ENCODE measurements around the gene OPN4. TPM values are rescaled to one million over a fixed set of nuclear protein-coding genes. Genes with fewer than 3 reads are reported as not detected.

The OPN4 gene
- total RNA-seq, 5 donors from 2014 or later (not counting 1 experiment from before 2014, with no cell fraction given) = not detected

GRCh38 chr10:86668297-86669165, 14.2 kb downstream of the OPN4 start, which contains the start of gene LDB3:
LDB3 (plus strand) TSS chr10:86668511; CDS start chr10:86668692, 181 bp downstream.
- WGBS (ENCODE audit: insufficient coverage) = 83% methylated on average over 20 of the region's 23 CpGs
- no peak for ATAC-seq (replicated peaks in 1 of 4)
- Histone ChIP-seq H3K4me3 (ENCODE audit: control insufficient read depth in 1 of 2, extremely low read depth in 1 of 2, low read length in 1 of 2) (no peak within 1 kb of the TSS), H3K9me3 (no peaks in the 10 kb centered on the region), H3K27me3 (replicated peaks in 1 of 2; ENCODE audit: control insufficient read depth in 2 of 2, extremely low read depth in 1 of 2, insufficient read depth in 2 of 2, low read length in 1 of 2) (peaks cover 0 to 3% of the 10 kb centered on the region in 2 experiments), H3K27ac (ENCODE audit: low read length) (no peak within 1 kb of the TSS), H3K36me3 (ENCODE audit: control insufficient read depth in 2 of 2, extremely low read depth in 1 of 2, insufficient read depth in 1 of 2, low read length in 1 of 2) (no peaks in the 10 kb centered on the region), H3K4me1 (ENCODE audit: control insufficient read depth in 1 of 2, extremely low read depth in 1 of 2, insufficient read depth in 2 of 2, low read length in 2 of 2) (no peaks in the 10 kb centered on the region)
- Mint-ChIP-seq H3K36me3 (no peaks in the 10 kb centered on the region), H3K4me3 (no peak within 1 kb of the TSS), H3K27ac (no peak within 1 kb of the TSS), H3K27me3 (peaks cover 0 to 3% of the 10 kb centered on the region in 2 donors), H3K9me3 (no peaks in the 10 kb centered on the region), H3K4me1 (no peaks in the 10 kb centered on the region)
- CTCF ChIA-PET = no interaction called here
- DNase-seq = no peak
- POLR2A ChIA-PET = no interaction called here

- peaks cover 0 to 3% of the 10 kb centered on the region in 2 donors for H3K27me3 Mint-ChIP-seq
- ChIA-PET POLR2A (no interaction called here), CTCF (no interaction called here)
- WGBS (ENCODE audit: insufficient coverage) = 38% methylated on average over 1 of the region's 8 CpGs
- H3K4me3 Mint-ChIP-seq = no peak overlapping the region
- Histone ChIP-seq H3K27me3 (replicated peaks in 1 of 2; ENCODE audit: control insufficient read depth in 2 of 2, extremely low read depth in 1 of 2, insufficient read depth in 2 of 2, low read length in 1 of 2) (peaks cover 0 to 3% of the 10 kb centered on the region in 2 experiments), H3K27ac (ENCODE audit: low read length) (no peak overlapping the region), H3K4me3 (ENCODE audit: control insufficient read depth in 1 of 2, extremely low read depth in 1 of 2, low read length in 1 of 2) (no peak overlapping the region), H3K36me3 (ENCODE audit: control insufficient read depth in 2 of 2, extremely low read depth in 1 of 2, insufficient read depth in 1 of 2, low read length in 1 of 2) (no peaks in the 10 kb centered on the region), H3K9me3 (no peaks in the 10 kb centered on the region), H3K4me1 (ENCODE audit: control insufficient read depth in 1 of 2, extremely low read depth in 1 of 2, insufficient read depth in 2 of 2, low read length in 2 of 2) (no peaks in the 10 kb centered on the region)
- no peak for ATAC-seq (replicated peaks in 1 of 4)
- H3K4me1 Mint-ChIP-seq = no peaks in the 10 kb centered on the region
- H3K27ac Mint-ChIP-seq = no peak overlapping the region
- no peaks in the 10 kb centered on the region for H3K9me3 Mint-ChIP-seq
- H3K36me3 Mint-ChIP-seq = no peaks in the 10 kb centered on the region
- DNase-seq = no peak
Observed at GRCh38 chr10:86670290-86670811, 16.0 kb downstream of the OPN4 start.

- H3K4me1 Mint-ChIP-seq = no peaks in the 10 kb centered on the region
- Histone ChIP-seq H3K27me3 (replicated peaks in 1 of 2; ENCODE audit: control insufficient read depth in 2 of 2, extremely low read depth in 1 of 2, insufficient read depth in 2 of 2, low read length in 1 of 2) (peaks cover 0 to 3% of the 10 kb centered on the region in 2 experiments), H3K4me1 (ENCODE audit: control insufficient read depth in 1 of 2, extremely low read depth in 1 of 2, insufficient read depth in 2 of 2, low read length in 2 of 2) (no peaks in the 10 kb centered on the region), H3K27ac (ENCODE audit: low read length) (no peak overlapping the region), H3K9me3 (no peaks in the 10 kb centered on the region), H3K4me3 (ENCODE audit: control insufficient read depth in 1 of 2, extremely low read depth in 1 of 2, low read length in 1 of 2) (no peak overlapping the region), H3K36me3 (ENCODE audit: control insufficient read depth in 2 of 2, extremely low read depth in 1 of 2, insufficient read depth in 1 of 2, low read length in 1 of 2) (no peaks in the 10 kb centered on the region)
- no peak for ATAC-seq (replicated peaks in 1 of 4)
- ChIA-PET CTCF (no interaction called here), POLR2A (no interaction called here)
- peaks cover 0 to 3% of the 10 kb centered on the region in 2 donors for H3K27me3 Mint-ChIP-seq
- no peaks in the 10 kb centered on the region for H3K9me3 Mint-ChIP-seq
- H3K27ac Mint-ChIP-seq = no peak overlapping the region
- no peaks in the 10 kb centered on the region for H3K36me3 Mint-ChIP-seq
- 60% methylated on average over 1 of the region's 8 CpGs for WGBS (ENCODE audit: insufficient coverage)
- no peak overlapping the region for H3K4me3 Mint-ChIP-seq
- no peak for DNase-seq
Observed at GRCh38 chr10:86670876-86671275, 16.5 kb downstream of the OPN4 start.

GRCh38 chr10:86671419-86671818, 17.1 kb downstream of the OPN4 start:
- no peak overlapping the region for H3K4me3 Mint-ChIP-seq
- ChIA-PET POLR2A (no interaction called here), CTCF (interaction anchor here in 1 of 2 donors (0.6 kb wide), 1 partner anchor 17 kb away, joined by 5 read pairs; no protein-coding TSS in a partner anchor)
- Histone ChIP-seq H3K27ac (ENCODE audit: low read length) (no peak overlapping the region), H3K4me3 (ENCODE audit: control insufficient read depth in 1 of 2, extremely low read depth in 1 of 2, low read length in 1 of 2) (no peak overlapping the region), H3K36me3 (ENCODE audit: control insufficient read depth in 2 of 2, extremely low read depth in 1 of 2, insufficient read depth in 1 of 2, low read length in 1 of 2) (no peaks in the 10 kb centered on the region), H3K9me3 (no peaks in the 10 kb centered on the region), H3K4me1 (ENCODE audit: control insufficient read depth in 1 of 2, extremely low read depth in 1 of 2, insufficient read depth in 2 of 2, low read length in 2 of 2) (no peaks in the 10 kb centered on the region), H3K27me3 (replicated peaks in 1 of 2; ENCODE audit: control insufficient read depth in 2 of 2, extremely low read depth in 1 of 2, insufficient read depth in 2 of 2, low read length in 1 of 2) (peaks cover 0 to 3% of the 10 kb centered on the region in 2 experiments)
- DNase-seq (no peak), ATAC-seq (replicated peaks in 1 of 4) (no peak)
- no peaks in the 10 kb centered on the region for H3K9me3 Mint-ChIP-seq
- H3K36me3 Mint-ChIP-seq = no peaks in the 10 kb centered on the region
- WGBS (ENCODE audit: insufficient coverage) = 91% methylated on average over 2 of the region's 3 CpGs
- no peak overlapping the region for H3K27ac Mint-ChIP-seq
- peaks cover 0 to 3% of the 10 kb centered on the region in 2 donors for H3K27me3 Mint-ChIP-seq
- no peaks in the 10 kb centered on the region for H3K4me1 Mint-ChIP-seq

- Mint-ChIP-seq H3K27me3 (peaks cover 0 to 3% of the 10 kb centered on the region in 2 donors), H3K36me3 (no peaks in the 10 kb centered on the region), H3K9me3 (no peaks in the 10 kb centered on the region), H3K4me3 (no peak overlapping the region), H3K4me1 (no peaks in the 10 kb centered on the region), H3K27ac (no peak overlapping the region)
- H3K4me3 ChIP-seq (ENCODE audit: control insufficient read depth in 1 of 2, extremely low read depth in 1 of 2, low read length in 1 of 2) = no peak overlapping the region
- DNase-seq (no peak), ATAC-seq (replicated peaks in 1 of 4) (no peak)
- no peaks in the 10 kb centered on the region for H3K9me3 ChIP-seq
- POLR2A ChIA-PET = no interaction called here
- H3K27me3 ChIP-seq (replicated peaks in 1 of 2; ENCODE audit: control insufficient read depth in 2 of 2, extremely low read depth in 1 of 2, insufficient read depth in 2 of 2, low read length in 1 of 2) = peaks cover 0 to 6% of the 10 kb centered on the region in 2 experiments
- no peaks in the 10 kb centered on the region for H3K36me3 ChIP-seq (ENCODE audit: control insufficient read depth in 2 of 2, extremely low read depth in 1 of 2, insufficient read depth in 1 of 2, low read length in 1 of 2)
- WGBS (ENCODE audit: insufficient coverage) = 86% methylated on average over 9 of the region's 12 CpGs
- H3K27ac ChIP-seq (ENCODE audit: low read length) = no peak overlapping the region
- CTCF ChIA-PET = interaction anchor here in 1 of 2 donors (0.6 kb wide), 1 partner anchor 17 kb away, joined by 5 read pairs; no protein-coding TSS in a partner anchor
- H3K4me1 ChIP-seq (ENCODE audit: control insufficient read depth in 1 of 2, extremely low read depth in 1 of 2, insufficient read depth in 2 of 2, low read length in 2 of 2) = no peaks in the 10 kb centered on the region
Observed at GRCh38 chr10:86671985-86672710, 17.8 kb downstream of the OPN4 start.

- Mint-ChIP-seq H3K36me3 (no peaks in the 10 kb centered on the region), H3K9me3 (no peaks in the 10 kb centered on the region), H3K4me1 (no peaks in the 10 kb centered on the region), H3K4me3 (no peak overlapping the region), H3K27me3 (peaks cover 0 to 3% of the 10 kb centered on the region in 2 donors), H3K27ac (no peak overlapping the region)
- no peak overlapping the region for H3K4me3 ChIP-seq (ENCODE audit: control insufficient read depth in 1 of 2, extremely low read depth in 1 of 2, low read length in 1 of 2)
- H3K27me3 ChIP-seq (replicated peaks in 1 of 2; ENCODE audit: control insufficient read depth in 2 of 2, extremely low read depth in 1 of 2, insufficient read depth in 2 of 2, low read length in 1 of 2) = peaks cover 0 to 11% of the 10 kb centered on the region in 2 experiments
- no peaks in the 10 kb centered on the region for H3K36me3 ChIP-seq (ENCODE audit: control insufficient read depth in 2 of 2, extremely low read depth in 1 of 2, insufficient read depth in 1 of 2, low read length in 1 of 2)
- ATAC-seq (replicated peaks in 1 of 4) (no peak), DNase-seq (no peak)
- no peaks in the 10 kb centered on the region for H3K9me3 ChIP-seq
- WGBS (ENCODE audit: insufficient coverage) = 50% methylated on average over 4 of the region's 6 CpGs
- ChIA-PET CTCF (no interaction called here), POLR2A (no interaction called here)
- H3K4me1 ChIP-seq (ENCODE audit: control insufficient read depth in 1 of 2, extremely low read depth in 1 of 2, insufficient read depth in 2 of 2, low read length in 2 of 2) = no peaks in the 10 kb centered on the region
- H3K27ac ChIP-seq (ENCODE audit: low read length) = no peak overlapping the region
Observed at GRCh38 chr10:86673216-86673826, 19.0 kb downstream of the OPN4 start.
